Measurements from ENCODE around the gene BTG3.

The BTG3 gene

DNA sequence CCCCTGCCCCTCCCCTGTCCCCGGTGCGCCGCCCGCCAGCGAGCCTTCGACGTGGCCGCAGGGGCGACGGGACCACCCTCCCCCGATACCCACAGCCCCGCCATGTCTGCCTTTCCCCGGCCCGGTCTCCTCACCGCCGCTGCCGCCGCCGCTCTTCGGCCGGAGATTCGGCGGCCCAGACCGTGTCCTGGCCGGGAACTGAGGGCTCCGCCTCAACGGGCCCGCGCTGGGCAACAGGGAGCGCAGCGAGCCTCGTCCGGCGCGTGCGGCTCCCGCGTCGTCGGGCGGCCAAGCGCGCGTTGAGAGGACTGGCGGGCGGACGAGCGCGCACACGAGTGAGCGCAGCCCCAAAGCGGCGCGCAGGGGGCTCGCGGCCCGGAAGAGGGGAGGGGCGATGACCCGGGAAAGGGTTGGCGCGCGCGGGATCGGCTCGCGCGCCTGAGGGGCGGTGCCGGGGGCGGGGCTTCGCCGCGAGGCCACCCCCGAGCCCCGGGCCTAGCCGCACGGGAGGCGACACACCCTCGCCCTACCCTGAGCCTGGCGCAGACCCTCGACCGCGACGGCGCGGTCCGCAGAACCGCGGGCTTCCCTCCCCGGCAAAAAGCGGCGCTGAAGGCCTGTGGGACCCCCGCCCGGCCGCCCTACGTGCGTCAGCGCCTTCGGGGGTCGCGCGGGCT, at the start of gene BTG3:
BTG3 (minus strand) TSS at position 337 of the 677 bp plus-strand sequence. CDS start 3,757 bp downstream, outside the sequence.
- peak; percentile 58 to 77 (median 60) for DNase-seq (ENCODE audit: low read depth in 3 of 3)

GRCh38 chr21:17660862-17661261, 48.2 kb upstream of the BTG3 start:
- no peak for DNase-seq (ENCODE audit: low read depth in 3 of 3)

- no peak for DNase-seq (ENCODE audit: low read depth in 3 of 3)
Observed at GRCh38 chr21:17660452-17660851, 47.8 kb upstream of the BTG3 start.

GRCh38 chr21:17658931-17659330, 46.2 kb upstream of the BTG3 start:
- DNase-seq (ENCODE audit: low read depth in 3 of 3) = no peak

DNA sequence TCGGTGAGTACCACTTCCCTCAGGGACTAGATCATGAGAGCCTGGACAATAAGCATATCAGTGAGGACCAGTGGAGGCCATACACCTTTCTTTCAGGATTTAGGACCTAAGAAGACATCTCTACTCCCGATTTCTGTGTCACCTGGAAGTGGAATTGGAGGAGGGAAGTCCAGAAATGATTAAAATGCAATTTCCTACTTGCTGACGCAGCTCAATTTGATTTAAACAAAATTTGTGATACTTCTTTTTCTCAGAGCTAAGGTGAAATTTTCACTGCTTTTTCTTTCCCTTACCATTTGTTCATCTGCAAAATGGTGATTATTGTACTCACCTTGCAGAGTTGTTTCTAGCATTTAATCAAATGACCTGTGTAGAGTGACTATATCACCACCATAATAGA, 38.8 kb upstream of the BTG3 start:
- DNase-seq (ENCODE audit: low read depth in 3 of 3) = no peak

GRCh38 chr21:17650292-17650691, 37.6 kb upstream of the BTG3 start:
- DNase-seq (ENCODE audit: low read depth in 3 of 3) = no peak

DNA sequence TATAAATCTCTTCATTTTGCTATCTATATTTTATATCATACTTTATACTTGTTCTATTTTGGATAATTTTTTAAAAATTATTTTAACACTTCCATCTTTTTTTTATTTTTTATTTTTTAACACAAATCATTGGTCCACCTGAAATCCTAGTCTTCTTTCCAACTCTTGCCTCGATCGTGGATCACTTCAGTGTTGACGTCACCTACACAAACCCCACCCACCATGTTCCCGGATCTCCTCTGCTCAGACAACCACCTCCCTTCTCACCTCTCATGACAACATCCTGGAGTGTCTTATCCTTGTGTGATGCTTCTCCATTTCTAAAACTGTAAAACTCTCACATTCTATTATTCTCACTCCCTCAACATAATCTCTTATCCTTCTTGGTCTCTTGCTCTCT, 34.1 kb upstream of the BTG3 start:
- no peak for DNase-seq (ENCODE audit: low read depth in 3 of 3)

- DNase-seq (ENCODE audit: low read depth in 3 of 3) = no peak
Observed at GRCh38 chr21:17644186-17644585, 31.5 kb upstream of the BTG3 start.

DNA sequence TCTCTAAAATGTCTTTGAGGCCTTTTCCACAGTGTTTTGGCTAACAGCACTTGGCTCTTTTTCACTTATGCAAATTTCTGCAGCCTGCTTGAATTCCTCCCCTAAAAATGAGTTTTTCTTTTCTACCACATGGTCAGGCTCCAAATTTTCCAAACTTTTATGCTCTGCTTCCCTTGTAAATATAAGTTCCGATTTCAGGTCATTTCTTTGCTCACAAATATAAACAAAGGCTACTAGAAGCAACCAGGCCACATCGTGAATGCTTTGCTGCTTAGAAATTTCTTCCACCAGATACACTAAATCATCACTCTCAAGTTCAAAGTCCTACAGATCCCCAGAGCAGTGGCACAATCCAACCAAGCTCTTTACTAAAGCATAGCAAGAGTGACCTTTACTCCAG, 28.1 kb upstream of the BTG3 start:
- no peak for DNase-seq (ENCODE audit: low read depth in 3 of 3)

DNA sequence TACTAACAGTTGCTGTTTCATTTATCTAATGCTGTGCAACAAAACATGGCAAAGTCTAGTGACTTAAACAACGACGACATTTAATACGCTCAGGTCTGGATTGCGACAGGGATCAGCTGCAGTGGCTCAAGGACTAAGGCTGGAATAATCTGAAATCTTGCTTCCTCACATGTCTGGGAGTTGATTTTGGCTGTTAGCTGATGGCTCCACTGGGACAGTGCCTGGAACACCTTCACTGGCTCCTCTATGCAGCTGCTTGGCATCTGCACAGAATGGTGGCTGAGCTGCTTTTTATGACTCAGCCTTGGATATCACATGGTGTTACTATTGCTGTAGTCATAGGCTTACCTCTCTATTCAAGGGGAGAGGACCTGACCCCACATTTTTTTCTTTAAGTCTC, 24.0 kb upstream of the BTG3 start:
- DNase-seq (ENCODE audit: low read depth in 3 of 3) = no peak

DNA sequence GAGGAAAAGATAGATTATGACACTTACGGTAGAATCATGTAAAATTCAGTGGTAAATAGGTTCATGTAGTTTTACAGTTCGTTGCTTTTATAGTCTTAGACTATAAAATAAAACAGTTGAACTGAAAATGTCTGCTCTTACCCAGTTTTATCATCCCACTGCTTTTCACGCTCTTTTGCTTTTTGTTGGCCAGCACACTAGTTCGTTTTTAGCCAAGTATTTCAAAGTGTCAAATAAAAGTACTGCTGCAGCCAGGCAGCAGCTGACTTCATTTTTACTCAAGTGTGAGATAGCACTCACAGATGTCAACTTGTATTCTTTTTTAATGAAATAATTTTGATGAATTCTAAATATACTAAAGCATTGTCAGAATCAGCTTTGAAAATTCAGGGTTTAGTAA, 18.5 kb upstream of the BTG3 start:
- DNase-seq (ENCODE audit: low read depth in 3 of 3) = no peak

GRCh38 chr21:17622018-17622417, 9.3 kb upstream of the BTG3 start:
- DNase-seq (ENCODE audit: low read depth in 3 of 3) = no peak

DNA sequence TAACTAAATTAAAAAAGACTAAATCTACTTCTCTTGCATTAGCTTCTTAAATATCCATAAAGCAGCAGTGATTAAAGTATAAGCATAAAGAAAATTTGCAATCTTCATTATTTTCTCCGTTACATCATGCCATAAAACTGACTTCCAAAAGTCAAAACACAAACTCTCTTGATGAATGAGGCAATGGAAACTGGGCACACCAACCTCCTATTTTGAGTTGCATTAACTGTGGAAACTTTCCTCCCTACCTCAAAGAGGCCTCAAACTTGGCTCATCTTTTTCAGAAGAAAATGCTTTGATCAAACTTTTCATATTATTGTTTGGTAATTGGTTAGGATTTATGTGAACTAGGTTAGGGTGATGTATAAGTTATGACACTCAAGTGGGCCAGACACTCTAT, 4.1 kb upstream of the BTG3 start:
- no peak for DNase-seq (ENCODE audit: low read depth in 3 of 3)

DNA sequence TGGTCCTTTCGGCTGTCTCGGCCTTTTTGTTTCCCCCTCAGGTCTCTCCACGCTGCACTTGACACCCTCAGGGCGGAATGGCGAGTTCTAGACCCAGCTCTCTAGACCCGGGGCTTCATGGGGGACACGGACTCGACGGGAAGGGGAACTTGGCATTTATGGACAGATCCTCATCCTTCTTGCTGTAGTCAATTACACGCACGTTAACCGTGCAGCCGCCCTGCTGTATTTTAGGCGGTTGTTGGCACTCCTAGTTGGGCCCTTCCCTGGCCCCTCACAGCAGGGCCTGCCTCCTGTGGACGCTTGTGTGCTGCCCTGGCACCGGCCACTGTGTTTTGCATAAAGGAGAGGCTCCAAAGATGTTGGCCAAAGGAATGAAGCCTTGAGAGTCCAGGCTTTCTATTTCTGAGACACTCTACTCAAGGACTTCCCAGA, 558 bp upstream of the BTG3 start:
- DNase-seq (ENCODE audit: low read depth in 3 of 3) = peak in 1 of 3 donors; percentile 11

DNA sequence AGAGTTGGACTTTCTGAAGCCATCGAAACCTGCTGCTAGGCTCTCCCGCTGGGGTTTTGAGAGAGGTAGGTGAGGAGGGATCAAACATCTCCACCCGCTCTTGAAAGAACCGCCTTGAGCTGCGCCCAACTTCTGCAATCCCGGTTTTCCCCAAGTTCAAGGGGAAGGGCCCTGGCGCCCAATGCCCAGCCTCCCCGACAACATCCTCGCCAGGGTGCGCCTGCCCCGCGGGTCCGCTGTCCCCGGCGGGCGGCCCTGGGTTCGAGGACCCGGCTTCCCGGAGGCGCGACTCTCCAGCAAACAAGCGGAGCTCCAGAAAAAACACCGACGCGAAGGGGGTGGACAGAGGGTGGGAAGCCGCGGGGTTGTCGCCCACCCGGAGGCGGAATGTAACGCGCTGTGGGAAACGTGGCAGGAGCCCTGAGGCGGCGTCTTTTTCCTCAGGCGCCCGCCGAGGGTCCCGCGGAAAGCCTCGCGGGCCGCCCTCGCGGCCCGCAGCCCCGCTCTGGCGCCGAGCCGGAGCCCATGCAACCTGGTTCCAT, 607 bp downstream of the BTG3 start:
- DNase-seq (ENCODE audit: low read depth in 3 of 3) = peak in 1 of 3 donors; percentile 9

DNA sequence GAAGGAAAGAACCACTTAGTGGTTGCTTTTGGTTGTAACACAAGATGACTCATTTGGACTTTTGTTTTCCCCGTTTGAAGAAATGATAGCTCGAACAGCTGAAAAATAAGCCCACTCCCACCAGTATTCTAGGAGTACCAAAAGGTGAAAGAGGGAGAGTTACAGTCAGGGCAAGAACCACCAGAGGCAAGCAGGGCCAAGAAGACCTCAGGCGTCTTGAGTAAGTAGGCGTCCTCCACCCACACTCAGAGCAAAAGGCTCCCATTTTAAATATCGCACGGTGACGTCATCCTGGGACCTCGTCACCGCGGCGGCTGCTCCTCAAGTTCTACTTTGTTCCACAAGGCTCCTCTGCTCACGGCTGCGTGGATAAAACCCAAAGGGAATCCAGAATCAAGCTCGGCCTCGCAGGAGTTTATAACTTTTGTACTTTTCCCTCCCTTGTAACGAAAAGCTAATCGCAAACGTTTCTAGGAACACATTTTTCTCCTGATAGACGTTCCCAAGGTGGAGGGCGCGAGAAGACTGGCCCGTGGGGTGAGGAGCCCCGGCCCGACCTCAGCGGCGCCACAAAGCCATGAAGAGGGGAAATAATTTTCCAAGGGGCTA, 1.2 kb downstream of the BTG3 start:
- DNase-seq (ENCODE audit: low read depth in 3 of 3) = peak; percentile 61 to 83 (median 69)

DNA sequence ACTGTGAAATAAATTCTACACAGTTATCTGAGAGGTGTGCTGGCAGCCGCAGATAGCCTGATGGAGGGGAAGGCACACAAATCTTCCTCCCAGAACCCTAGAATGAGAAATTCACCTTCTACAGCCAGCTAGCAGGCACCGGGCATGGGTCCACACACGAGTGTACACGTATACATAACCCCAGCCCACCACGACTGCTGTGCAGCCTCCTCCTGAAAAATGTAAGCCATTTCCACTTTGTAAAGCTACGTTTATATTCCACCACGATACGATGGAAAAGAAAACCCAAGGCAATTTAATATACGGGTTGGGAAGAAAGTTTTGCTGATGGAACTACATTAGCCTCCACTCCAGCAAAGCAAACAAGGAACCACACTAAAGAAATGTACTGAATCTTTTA, 1.8 kb downstream of the BTG3 start:
- DNase-seq (ENCODE audit: low read depth in 3 of 3) = no peak

DNA sequence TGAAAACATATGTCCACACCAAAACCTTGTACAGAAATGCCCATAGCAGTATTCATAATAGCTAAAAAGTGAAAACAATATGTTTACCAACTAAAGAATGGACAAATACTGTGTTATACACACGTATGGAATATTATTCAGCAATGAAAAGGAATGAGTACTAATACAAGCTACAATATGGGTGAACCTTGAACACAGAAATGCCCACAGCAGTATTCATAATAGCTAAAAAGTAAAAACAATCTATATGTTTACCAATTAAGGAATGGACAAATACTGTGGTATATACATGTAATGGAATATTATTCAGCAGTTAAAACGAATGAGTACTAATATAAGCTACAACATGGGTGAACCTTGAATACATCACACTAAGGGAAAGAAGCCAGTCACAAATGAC, 3.0 kb downstream of the BTG3 start:
- no peak for DNase-seq (ENCODE audit: low read depth in 3 of 3)

DNA sequence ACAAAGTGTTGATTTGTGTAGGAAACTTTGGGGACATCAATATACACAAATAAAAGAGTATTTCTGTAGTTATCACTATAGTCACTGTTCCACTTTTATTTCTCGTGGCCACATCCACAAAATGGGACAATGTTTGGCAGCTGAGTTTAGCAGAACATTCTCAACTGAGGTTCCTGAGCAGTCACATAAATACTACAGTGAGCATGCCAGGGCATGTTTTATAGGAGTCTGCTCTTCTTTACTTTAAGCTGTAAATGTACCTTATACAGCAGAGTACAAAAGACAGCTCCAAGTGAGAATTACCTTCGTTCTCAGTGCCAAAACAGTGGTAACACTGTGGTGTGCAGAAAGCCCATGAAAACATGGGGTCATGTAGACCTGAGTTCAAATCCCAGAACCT, 5.0 kb downstream of the BTG3 start:
- DNase-seq (ENCODE audit: low read depth in 3 of 3) = no peak

DNA sequence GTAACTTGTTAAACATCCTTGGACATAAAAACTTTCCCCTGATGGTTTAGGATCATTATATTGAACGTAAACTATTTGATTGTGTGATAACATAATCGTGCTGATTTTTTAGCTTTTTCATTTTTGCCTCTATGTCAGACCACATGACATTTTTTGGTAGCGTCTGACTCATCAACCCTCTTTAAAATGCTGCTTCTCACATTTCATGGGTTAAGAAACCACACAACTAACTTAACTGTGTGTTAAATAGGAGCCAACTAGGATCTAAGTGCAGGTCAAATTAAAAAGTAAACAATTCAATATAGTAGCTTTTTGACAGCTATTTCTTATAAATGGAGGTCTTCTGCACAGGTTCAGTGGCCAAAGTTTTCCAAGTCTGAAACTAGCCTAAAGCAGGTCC, 9.8 kb downstream of the BTG3 start:
- no peak for DNase-seq (ENCODE audit: low read depth in 3 of 3)

- no peak for DNase-seq (ENCODE audit: low read depth in 3 of 3)
Observed at GRCh38 chr21:17598437-17598836, 14.3 kb downstream of the BTG3 start.

- no peak for DNase-seq (ENCODE audit: low read depth in 3 of 3)
Observed at GRCh38 chr21:17597680-17598079, 15.0 kb downstream of the BTG3 start.

DNA sequence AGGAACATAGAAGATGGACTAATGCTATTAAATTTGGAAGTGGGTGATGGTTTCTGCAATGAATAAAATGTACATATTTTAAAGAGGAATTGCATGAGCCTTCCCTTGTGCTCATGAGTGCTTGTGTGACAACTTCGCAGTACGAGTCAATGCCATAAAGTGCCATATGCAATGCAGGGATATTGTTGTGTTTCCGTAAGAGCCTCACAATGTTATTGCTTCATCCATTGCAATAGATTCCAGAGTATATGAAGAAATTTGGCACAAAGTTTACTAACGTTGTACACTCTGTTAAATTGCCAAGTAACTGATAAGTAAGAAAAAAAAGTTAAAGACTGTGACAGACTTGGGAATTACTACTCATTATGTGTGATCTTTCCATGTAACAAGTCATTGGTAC, 22.3 kb downstream of the BTG3 start:
- DNase-seq (ENCODE audit: low read depth in 3 of 3) = no peak
